ENCODE data around the gene CD248. TPM values are rescaled to one million over a fixed set of nuclear protein-coding genes. Genes with fewer than 3 reads are reported as not detected.
A peak's percentile ranks its signal among the peaks of the same experiment; 100 is the strongest.

Gene CD248
- total RNA-seq, 2 donors from 2014 or later, result 0.33 to 0.40 TPM

- H3K36me3 Mint-ChIP-seq (ENCODE audit: low read depth), result peaks cover 39% of the 10 kb centered on the region
- Histone ChIP-seq H3K36me3 (ENCODE audit: control insufficient read depth, insufficient read depth, low read length) (peaks cover 41% of the 10 kb centered on the region), H3K27me3 (ENCODE audit: control insufficient read depth, insufficient read depth, low read length, poor library complexity, severe bottlenecking) (no peaks in the 10 kb centered on the region), H3K9me3 (ENCODE audit: control insufficient read depth, low read length) (no peaks in the 10 kb centered on the region), H3K4me1 (ENCODE audit: control insufficient read depth, insufficient read depth, low read length) (no peaks in the 10 kb centered on the region), H3K9ac (ENCODE audit: extremely low read depth, low read length, poor library complexity, severe bottlenecking) (no peak overlapping the region), H3K27ac (ENCODE audit: low read depth, low read length) (no peak overlapping the region), H3K4me3 (ENCODE audit: low read length) (no peak overlapping the region)
- no peaks in the 10 kb centered on the region for H3K27me3 Mint-ChIP-seq (ENCODE audit: insufficient read depth)
- no peak overlapping the region for H3K27ac Mint-ChIP-seq
- DNase-seq, result no peak
- 90 to 94% methylated on average over 2 of the region's 2 CpGs for WGBS, 2 experiments (ENCODE audit: insufficient coverage in 1 of 2, insufficient read length in 1 of 2)
- H3K9me3 Mint-ChIP-seq, result no peaks in the 10 kb centered on the region
- H3K4me3 Mint-ChIP-seq, result no peak overlapping the region
- H3K4me1 Mint-ChIP-seq, result peaks cover 8% of the 10 kb centered on the region
- TF ChIP-seq CTCF (conservative IDR thresholded peaks at IDR 0.05), result no peak
Observed at GRCh38 chr11:66272596-66272995, 44.2 kb downstream of the CD248 start.

- no peak overlapping the region for H3K4me3 Mint-ChIP-seq
Observed at GRCh38 chr11:66271816-66272215, 45.0 kb downstream of the CD248 start.

GRCh38 chr11:66268952-66269905 lies 47.6 kb downstream of the CD248 start:
- TF ChIP-seq CTCF (conservative IDR thresholded peaks at IDR 0.05), result peak; percentile 62
- DNase-seq, result peak; percentile 78
- peak overlapping the region; percentile 79 for H3K9ac ChIP-seq (ENCODE audit: extremely low read depth, low read length, poor library complexity, severe bottlenecking)
- peak overlapping the region; percentile 86 for H3K27ac Mint-ChIP-seq
- no peaks in the 10 kb centered on the region for H3K9me3 ChIP-seq (ENCODE audit: control insufficient read depth, low read length)
- H3K9me3 Mint-ChIP-seq, result no peaks in the 10 kb centered on the region
- H3K4me3 Mint-ChIP-seq, result peak overlapping the region; percentile 79
- H3K27me3 ChIP-seq (ENCODE audit: control insufficient read depth, insufficient read depth, low read length, poor library complexity, severe bottlenecking), result no peaks in the 10 kb centered on the region
- H3K4me3 ChIP-seq (ENCODE audit: low read length), result peak overlapping the region; percentile 97
- 7 to 17% methylated on average over 8 to 32 of the region's 32 CpGs for WGBS, 2 experiments (ENCODE audit: insufficient coverage in 1 of 2, insufficient read length in 1 of 2)
- peaks cover 41% of the 10 kb centered on the region for H3K36me3 Mint-ChIP-seq (ENCODE audit: low read depth)
- peaks cover 54% of the 10 kb centered on the region for H3K36me3 ChIP-seq (ENCODE audit: control insufficient read depth, insufficient read depth, low read length)
- no peaks in the 10 kb centered on the region for H3K4me1 ChIP-seq (ENCODE audit: control insufficient read depth, insufficient read depth, low read length)
- no peaks in the 10 kb centered on the region for H3K27me3 Mint-ChIP-seq (ENCODE audit: insufficient read depth)
- H3K4me1 Mint-ChIP-seq, result peaks cover 13% of the 10 kb centered on the region
- H3K27ac ChIP-seq (ENCODE audit: low read depth, low read length), result peak overlapping the region; percentile 89

More at GRCh38 chr11:66271816-66272215, 45.0 kb downstream of the CD248 start:
- 94% methylated on average over 5 to 7 of the region's 7 CpGs for WGBS, 2 experiments (ENCODE audit: insufficient coverage in 1 of 2, insufficient read length in 1 of 2)
- TF ChIP-seq CTCF (conservative IDR thresholded peaks at IDR 0.05), result no peak
- Histone ChIP-seq H3K27ac (ENCODE audit: low read depth, low read length) (no peak overlapping the region), H3K36me3 (ENCODE audit: control insufficient read depth, insufficient read depth, low read length) (peaks cover 42% of the 10 kb centered on the region), H3K27me3 (ENCODE audit: control insufficient read depth, insufficient read depth, low read length, poor library complexity, severe bottlenecking) (no peaks in the 10 kb centered on the region), H3K9ac (ENCODE audit: extremely low read depth, low read length, poor library complexity, severe bottlenecking) (no peak overlapping the region), H3K9me3 (ENCODE audit: control insufficient read depth, low read length) (no peaks in the 10 kb centered on the region), H3K4me1 (ENCODE audit: control insufficient read depth, insufficient read depth, low read length) (no peaks in the 10 kb centered on the region), H3K4me3 (ENCODE audit: low read length) (no peak overlapping the region)
- H3K9me3 Mint-ChIP-seq, result no peaks in the 10 kb centered on the region
- no peak overlapping the region for H3K27ac Mint-ChIP-seq
- H3K27me3 Mint-ChIP-seq (ENCODE audit: insufficient read depth), result no peaks in the 10 kb centered on the region
- no peak for DNase-seq
- H3K36me3 Mint-ChIP-seq (ENCODE audit: low read depth), result peaks cover 43% of the 10 kb centered on the region
- peaks cover 13% of the 10 kb centered on the region for H3K4me1 Mint-ChIP-seq

Measured in endodermal cell (in vitro differentiated cells).